Activated CD4-positive, alpha-beta memory T cell treated with anti-CD3 and anti-CD28 coated beads for 36 hours (primary cell): ENCODE data around the gene HSPA14. TPM values are rescaled to one million over a fixed set of nuclear protein-coding genes. Genes with fewer than 3 reads are reported as not detected.
"Not testable (repeated sequence)": the region's sequence is repeated elsewhere in the genome, so short reads cannot be mapped to it uniquely, and the experiment has no call there.

Source experiments
- CTCF ChIA-PET: fragments of 350-600 bp; sonication (Branson Sonifier 250); formaldehyde crosslinking; loops from one replicate; lab custom pipeline; 2021; ENCODE audit warnings: antibody characterized with exemption, inconsistent platforms; lab: Charles Lee
- POLR2A ChIA-PET: fragments of 350-600 bp; sonication (Branson Sonifier 250); formaldehyde crosslinking; loops from one replicate; lab custom pipeline; 2021; ENCODE audit warnings: antibody characterized with exemption; lab: Charles Lee
- DNase-seq: peaks from one replicate; pipeline ENCODE4 v3.0.0-alpha.2; 2020
- H3K27ac Mint-ChIP-seq: one replicate; pipeline ENCODE4 v1.8.0; 2021; ENCODE audit warnings: mixed read lengths
- H3K27me3 Mint-ChIP-seq: one replicate; pipeline ENCODE4 v1.8.0; 2021; ENCODE audit warnings: mixed read lengths
- H3K36me3 Mint-ChIP-seq: one replicate; pipeline ENCODE4 v1.8.0; 2021; ENCODE audit warnings: mixed read lengths
- H3K4me1 Mint-ChIP-seq: one replicate; pipeline ENCODE4 v1.8.0; 2021; ENCODE audit warnings: low read depth, mixed read lengths
- H3K4me3 Mint-ChIP-seq: one replicate; pipeline ENCODE4 v1.8.0; 2021; ENCODE audit warnings: mild to moderate bottlenecking, mixed read lengths
- H3K9me3 Mint-ChIP-seq: one replicate; pipeline ENCODE4 v1.8.0; 2021; ENCODE audit warnings: mixed read lengths
- intact Hi-C: fragments of 100-400 bp; cut with micrococcal nuclease; formaldehyde crosslinking; loops from one replicate; pipeline ENCODE4 v1.15.1; 2023
- total RNA-seq, 2 experiments: library from RNA; stranded (reverse); gene quantifications; one replicate each; pipeline ENCODE4 v1.2.3, GENCODE V29; 2021

The HSPA14 gene
- total RNA-seq, 2 experiments from 2014 or later = 31.1 to 31.2 TPM

DNA sequence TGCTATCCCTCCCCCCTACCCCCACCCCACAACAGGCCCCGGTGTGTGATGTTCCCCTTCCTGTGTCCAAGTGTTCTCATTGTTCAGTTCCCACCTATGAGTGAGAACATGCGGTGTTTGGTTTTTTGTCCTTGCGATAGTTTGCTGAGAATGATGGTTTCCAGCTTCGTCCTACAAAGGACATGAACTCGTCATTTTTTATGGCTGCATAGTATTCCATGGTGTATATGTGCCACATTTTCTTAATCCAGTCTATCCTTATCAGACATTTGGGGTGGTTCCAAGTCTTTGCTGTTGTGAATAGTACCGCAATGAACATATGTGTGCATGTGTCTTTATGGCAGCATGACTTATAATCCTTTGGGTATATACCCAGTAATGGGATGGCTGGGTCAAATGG lies 26.4 kb downstream of the HSPA14 start:
- H3K9me3 Mint-ChIP-seq, CTCF ChIA-PET, DNase-seq, POLR2A ChIA-PET, intact Hi-C loops, H3K27ac Mint-ChIP-seq, H3K4me1 Mint-ChIP-seq, H3K4me3 Mint-ChIP-seq, H3K27me3 Mint-ChIP-seq: not testable (repeated sequence)
- peaks cover 33% of the 10 kb centered on the region for H3K36me3 Mint-ChIP-seq

DNA sequence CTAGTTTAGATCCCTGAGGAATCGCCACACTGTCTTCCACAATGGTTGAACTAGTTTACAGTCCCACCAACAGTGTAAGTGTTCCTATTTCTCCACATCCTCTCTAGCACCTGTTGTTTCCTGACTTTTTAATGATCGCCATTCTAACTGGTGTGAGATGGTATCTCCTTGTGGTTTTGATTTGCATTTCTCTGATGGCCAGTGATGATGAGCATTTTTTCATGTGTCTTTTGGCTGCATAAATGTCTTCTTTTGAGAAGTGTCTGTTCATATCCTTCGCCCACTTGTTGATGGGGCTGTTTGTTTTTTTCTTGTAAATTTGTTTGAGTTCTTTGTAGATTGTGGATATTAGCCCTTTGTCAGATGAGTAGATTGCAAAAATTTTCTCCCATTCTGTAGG lies 26.8 kb downstream of the HSPA14 start:
- H3K27ac Mint-ChIP-seq, H3K4me3 Mint-ChIP-seq, DNase-seq, H3K9me3 Mint-ChIP-seq, CTCF ChIA-PET, intact Hi-C loops, POLR2A ChIA-PET, H3K27me3 Mint-ChIP-seq, H3K4me1 Mint-ChIP-seq: not testable (repeated sequence)
- peaks cover 36% of the 10 kb centered on the region for H3K36me3 Mint-ChIP-seq

DNA sequence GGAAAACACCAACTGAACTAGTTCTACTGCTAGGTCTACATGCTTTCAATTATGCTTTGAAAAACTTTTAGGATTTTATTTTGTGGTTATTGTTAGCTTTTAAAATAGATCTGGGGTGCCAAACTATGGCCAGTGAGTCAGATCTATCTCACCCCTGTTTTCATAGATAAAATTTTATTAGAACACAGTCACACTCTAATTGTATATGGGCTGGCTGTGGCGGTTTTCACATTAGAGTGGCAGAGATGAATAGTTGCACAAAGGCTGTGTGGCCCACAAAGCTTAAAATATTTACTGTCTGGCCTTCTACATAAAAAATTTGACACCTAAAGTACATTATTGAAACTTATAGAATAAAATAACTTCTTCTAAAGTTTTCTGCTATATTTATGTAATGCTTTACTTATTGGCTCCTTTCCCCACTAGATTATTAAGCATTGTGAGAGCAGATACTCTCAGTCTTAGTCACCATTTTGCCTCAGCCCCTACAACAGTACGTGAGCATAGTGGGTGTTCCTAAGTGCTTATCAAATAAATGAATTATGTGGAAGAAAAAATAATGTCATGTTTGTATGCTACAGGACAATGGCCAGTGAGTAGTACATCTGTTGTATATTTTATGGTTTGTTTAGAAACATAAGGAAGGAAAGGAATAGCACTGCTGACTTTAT lies 35.1 kb downstream of the HSPA14 start:
- no peak overlapping the region for H3K27ac Mint-ChIP-seq
- POLR2A ChIA-PET = no interaction called here
- no peak overlapping the region for H3K4me3 Mint-ChIP-seq
- intact Hi-C loops = no loop called here
- no peaks in the 10 kb centered on the region for H3K27me3 Mint-ChIP-seq
- no peak for DNase-seq
- no peaks in the 10 kb centered on the region for H3K9me3 Mint-ChIP-seq
- CTCF ChIA-PET = no interaction called here
- H3K36me3 Mint-ChIP-seq = peaks cover 12% of the 10 kb centered on the region
- peaks cover 25% of the 10 kb centered on the region for H3K4me1 Mint-ChIP-seq

DNA sequence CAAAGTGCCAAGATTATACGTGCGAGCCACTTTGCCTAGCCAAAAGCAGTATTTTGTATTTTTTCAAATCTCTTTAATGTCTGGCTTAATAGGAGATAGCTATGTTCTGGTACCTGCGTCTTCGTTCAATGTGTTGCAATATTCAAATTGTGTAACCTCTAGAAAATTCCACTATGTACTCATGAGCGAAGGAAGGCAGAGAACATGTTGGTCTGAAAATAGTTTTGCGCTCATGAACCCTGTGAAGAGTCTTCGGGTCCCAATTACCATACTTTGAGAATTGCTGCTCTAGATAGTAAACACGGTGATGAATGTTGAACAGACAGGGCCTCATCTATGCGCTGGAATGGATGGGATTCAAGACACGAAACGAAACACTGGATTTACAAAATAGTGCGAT lies 37.8 kb downstream of the HSPA14 start:
- Mint-ChIP-seq H3K4me3 (no peak overlapping the region), H3K36me3 (peaks cover 2% of the 10 kb centered on the region), H3K4me1 (peaks cover 35% of the 10 kb centered on the region), H3K27me3 (no peaks in the 10 kb centered on the region), H3K27ac (no peak overlapping the region), H3K9me3 (no peaks in the 10 kb centered on the region)
- ChIA-PET CTCF (interaction anchor here (0.9 kb wide), 1 partner anchor 30 kb away, joined by 3 read pairs; no protein-coding TSS in a partner anchor), POLR2A (no interaction called here)
- intact Hi-C loops = loop anchor here (5.0 kb wide), 5 partner anchors 96 to 489 kb away; no protein-coding TSS in a partner anchor
- DNase-seq = no peak

DNA sequence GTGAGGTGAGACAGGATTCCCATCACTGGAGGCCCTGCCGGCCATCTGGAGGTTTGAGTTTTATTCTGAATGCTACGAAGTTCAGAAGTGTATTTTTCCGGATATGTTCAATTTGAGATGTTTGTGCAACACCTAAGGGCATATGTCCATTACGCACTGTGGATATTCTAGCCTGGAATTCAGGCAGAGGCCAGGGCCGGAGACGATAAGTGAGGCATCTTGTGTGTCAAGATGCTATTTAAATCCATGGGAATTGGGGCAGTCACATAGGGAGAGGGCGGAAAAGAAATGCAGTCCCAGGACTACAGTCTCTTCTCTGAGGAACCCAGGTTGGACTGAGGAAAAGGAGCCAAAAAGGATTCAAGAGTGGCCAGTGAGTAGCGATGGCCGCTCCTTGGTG lies 38.7 kb downstream of the HSPA14 start:
- ChIA-PET POLR2A (interaction anchor here (2.0 to 2.4 kb wide), 2 partner anchors 34 to 77 kb away, joined by 6 to 14 read pairs; partner anchors contain the start of gene DCLRE1C), CTCF (interaction anchor here (0.8 to 1.5 kb wide), 2 partner anchors 26 to 95 kb away, joined by 3 to 5 read pairs; no protein-coding TSS in a partner anchor)
- no peak overlapping the region for H3K27ac Mint-ChIP-seq
- no peaks in the 10 kb centered on the region for H3K27me3 Mint-ChIP-seq
- H3K9me3 Mint-ChIP-seq = no peaks in the 10 kb centered on the region
- H3K36me3 Mint-ChIP-seq = peaks cover 2% of the 10 kb centered on the region
- peak overlapping the region; percentile 28 for H3K4me3 Mint-ChIP-seq
- H3K4me1 Mint-ChIP-seq = peaks cover 38% of the 10 kb centered on the region
- DNase-seq = no peak
- intact Hi-C loops = loop anchor here (5.0 kb wide), 5 partner anchors 96 to 489 kb away; no protein-coding TSS in a partner anchor

DNA sequence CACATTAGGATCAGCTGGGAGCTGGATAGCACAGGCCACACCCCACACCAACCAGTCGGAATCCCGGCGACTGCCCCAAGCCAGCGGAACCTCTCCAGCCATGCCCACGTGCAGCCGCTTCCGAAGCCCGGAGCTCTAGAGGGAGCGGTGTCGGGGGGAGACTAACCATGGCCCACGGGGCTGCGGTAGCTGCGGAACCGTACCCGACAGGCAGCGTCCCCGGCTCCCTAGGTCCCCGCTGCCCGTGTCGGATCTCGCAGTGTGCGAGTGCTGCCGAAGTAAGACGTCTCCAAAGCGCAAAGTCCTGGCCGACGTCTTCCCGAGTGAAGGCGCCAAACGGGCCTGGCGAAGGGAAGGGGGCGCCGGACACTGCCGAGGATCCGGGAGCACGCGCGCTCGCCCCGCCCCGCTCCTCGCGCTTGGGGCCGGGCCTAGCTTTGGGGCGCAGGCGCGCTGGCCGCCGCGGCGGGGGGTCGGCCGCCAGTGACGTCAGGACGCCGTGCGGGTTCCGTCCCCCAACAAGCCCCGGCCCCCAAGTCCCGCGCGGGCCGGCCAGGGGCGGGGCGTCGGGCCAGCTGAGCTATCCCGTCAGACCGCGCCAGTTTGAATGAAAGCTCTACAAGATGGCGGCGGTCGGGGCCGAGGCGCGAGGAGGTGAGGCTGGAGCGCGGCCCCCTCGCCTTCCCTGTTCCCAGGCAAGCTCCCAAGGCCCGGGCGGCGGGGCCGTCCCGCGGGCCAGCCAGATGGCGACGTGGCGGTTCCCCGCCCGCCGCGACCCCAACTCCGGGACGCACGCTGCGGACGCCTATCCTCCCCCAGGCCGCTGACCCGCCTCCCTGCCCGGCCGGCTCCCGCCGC lies 40.4 kb downstream of the HSPA14 start, which contains the start of gene SUV39H2:
Gene SUV39H2, plus strand, starts transcription at position 601 of the 858 bp plus-strand sequence. Its CDS starts 23 bp downstream, at position 624.
- Mint-ChIP-seq H3K4me3 (peak within 1 kb of the TSS; percentile 94), H3K36me3 (peaks cover 13% of the 10 kb centered on the region), H3K4me1 (peaks cover 41% of the 10 kb centered on the region), H3K27me3 (no peaks in the 10 kb centered on the region), H3K9me3 (no peaks in the 10 kb centered on the region), H3K27ac (peak within 1 kb of the TSS; percentile 80)
- ChIA-PET POLR2A (interaction anchor here (0.6 to 4.4 kb wide), 10 partner anchors 25 to 693 kb away, joined by 3 to 29 read pairs (median 6); partner anchors contain the start of genes CDNF, DCLRE1C, HSPA14 and MSANTD7), CTCF (interaction anchor here (0.6 to 2.3 kb wide), 8 partner anchors 11 to 335 kb away, joined by 3 to 12 read pairs (median 4); partner anchors contain the start of genes CDNF, HSPA14 and MSANTD7)
- intact Hi-C loops = loop anchor here (1.0 to 5.0 kb wide), 11 partner anchors 40 to 693 kb away; partner anchors contain the start of genes CDNF, DCLRE1C, HSPA14 and MSANTD7
- peak; percentile 96 for DNase-seq

DNA sequence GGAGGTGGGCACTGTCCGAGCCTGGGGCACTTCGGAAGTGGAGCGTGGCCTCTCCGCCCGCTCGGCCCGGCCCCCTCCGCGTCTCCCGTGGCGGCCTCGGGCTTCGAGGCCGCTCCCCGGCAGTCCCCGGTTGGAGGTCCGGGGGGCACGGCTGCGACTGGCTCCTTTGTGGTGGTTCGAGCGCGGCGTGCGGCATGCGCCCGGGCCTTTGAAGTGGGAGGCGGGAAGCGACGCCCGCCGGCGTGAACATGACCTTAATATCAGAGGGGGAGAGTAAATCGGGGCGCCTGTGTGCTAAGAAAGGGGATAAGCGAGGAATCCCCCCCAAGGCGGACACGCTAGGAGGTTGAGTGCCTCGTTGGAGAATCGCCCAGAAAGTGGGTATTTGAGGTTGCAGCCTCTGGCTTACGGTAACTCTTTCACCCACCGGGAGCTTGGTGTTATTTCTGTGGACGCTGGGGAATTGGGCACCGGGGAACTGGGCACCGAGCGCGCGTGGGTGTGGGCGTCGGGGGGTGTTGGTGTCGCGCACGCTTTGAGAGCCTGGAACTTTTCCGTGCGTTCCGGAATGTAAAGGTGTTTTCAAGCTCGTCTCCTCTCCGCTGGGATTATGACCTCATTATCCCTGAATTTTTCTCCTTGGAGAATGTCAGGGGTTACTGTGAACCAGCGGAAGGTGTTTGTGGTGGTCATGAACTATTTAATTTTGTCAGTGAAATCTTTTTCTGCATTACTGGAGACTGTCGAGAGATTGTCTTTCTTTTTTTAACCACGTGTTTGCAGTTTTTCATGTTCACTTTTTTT lies 41.2 kb downstream of the HSPA14 start:
- Mint-ChIP-seq H3K4me3 (peak overlapping the region; percentile 86), H3K9me3 (no peaks in the 10 kb centered on the region), H3K27me3 (no peaks in the 10 kb centered on the region), H3K27ac (peak overlapping the region; percentile 66), H3K4me1 (peaks cover 40% of the 10 kb centered on the region), H3K36me3 (peaks cover 17% of the 10 kb centered on the region)
- intact Hi-C loops = loop anchor here (2.0 to 5.0 kb wide), 6 partner anchors 93 to 492 kb away; no protein-coding TSS in a partner anchor
- CTCF ChIA-PET = interaction anchor here (0.6 to 2.3 kb wide), 5 partner anchors 9 to 336 kb away, joined by 3 to 12 read pairs (median 4); partner anchors contain the start of genes CDNF, HSPA14 and MSANTD7
- DNase-seq = peak; percentile 52
- POLR2A ChIA-PET = interaction anchor here (0.6 to 4.4 kb wide), 10 partner anchors 24 to 694 kb away, joined by 3 to 29 read pairs (median 6); partner anchors contain the start of genes CDNF, DCLRE1C, HSPA14 and MSANTD7

DNA sequence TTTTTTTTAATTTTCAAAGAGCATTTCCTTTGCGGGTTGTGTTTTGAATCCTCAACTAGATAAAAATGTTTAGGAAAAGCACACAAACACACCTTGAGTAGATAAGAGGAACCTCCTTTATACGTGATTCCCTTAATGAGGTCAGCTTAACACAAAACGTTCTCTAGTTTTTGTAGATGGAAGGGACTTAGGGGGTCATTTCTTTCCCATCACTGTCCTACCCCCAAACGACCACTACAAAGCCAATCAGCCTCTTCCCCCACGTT lies 41.8 kb downstream of the HSPA14 start:
- Mint-ChIP-seq H3K4me3 (peak overlapping the region; percentile 86), H3K27ac (no peak overlapping the region), H3K27me3 (no peaks in the 10 kb centered on the region), H3K4me1 (peaks cover 40% of the 10 kb centered on the region), H3K9me3 (no peaks in the 10 kb centered on the region), H3K36me3 (peaks cover 17% of the 10 kb centered on the region)
- ChIA-PET CTCF (interaction anchor here (1.1 to 2.3 kb wide), 2 partner anchors 10 to 23 kb away, joined by 3 to 5 read pairs; no protein-coding TSS in a partner anchor), POLR2A (interaction anchor here (0.6 to 4.4 kb wide), 5 partner anchors 23 to 695 kb away, joined by 3 to 29 read pairs (median 7); partner anchors contain the start of genes CDNF, HSPA14 and MSANTD7)
- no peak for DNase-seq
- intact Hi-C loops = loop anchor here (2.0 to 5.0 kb wide), 6 partner anchors 92 to 493 kb away; no protein-coding TSS in a partner anchor

DNA sequence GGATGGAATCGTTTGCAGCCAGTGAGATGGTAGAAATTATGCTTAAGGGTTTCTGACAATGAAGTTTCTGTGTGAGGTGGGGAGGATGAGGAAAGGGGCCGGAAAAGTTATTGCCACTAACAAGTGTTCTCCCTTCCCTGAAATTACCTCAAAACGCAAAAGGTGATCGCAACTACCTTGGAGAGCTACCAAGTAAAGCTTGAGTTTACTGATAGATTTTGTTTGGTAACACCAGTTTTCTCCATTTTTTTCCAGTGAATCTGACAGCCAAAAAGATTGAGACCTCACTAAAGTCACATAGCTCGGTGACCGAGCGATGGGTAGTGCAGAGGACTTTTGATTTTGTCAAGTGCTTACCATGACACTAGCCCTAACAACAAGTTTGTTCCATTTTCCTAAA lies 42.1 kb downstream of the HSPA14 start:
- Mint-ChIP-seq H3K27ac (no peak overlapping the region), H3K9me3 (no peaks in the 10 kb centered on the region), H3K4me1 (peaks cover 40% of the 10 kb centered on the region), H3K36me3 (peaks cover 17% of the 10 kb centered on the region), H3K27me3 (no peaks in the 10 kb centered on the region), H3K4me3 (peak overlapping the region; percentile 86)
- ChIA-PET CTCF (interaction anchor here (1.1 to 2.3 kb wide), 2 partner anchors 10 to 23 kb away, joined by 3 to 5 read pairs; no protein-coding TSS in a partner anchor), POLR2A (interaction anchor here (1.5 to 4.4 kb wide), 3 partner anchors 23 to 43 kb away, joined by 5 to 29 read pairs (median 7); partner anchors contain the start of genes CDNF, HSPA14 and MSANTD7)
- DNase-seq = no peak
- intact Hi-C loops = no loop called here

DNA sequence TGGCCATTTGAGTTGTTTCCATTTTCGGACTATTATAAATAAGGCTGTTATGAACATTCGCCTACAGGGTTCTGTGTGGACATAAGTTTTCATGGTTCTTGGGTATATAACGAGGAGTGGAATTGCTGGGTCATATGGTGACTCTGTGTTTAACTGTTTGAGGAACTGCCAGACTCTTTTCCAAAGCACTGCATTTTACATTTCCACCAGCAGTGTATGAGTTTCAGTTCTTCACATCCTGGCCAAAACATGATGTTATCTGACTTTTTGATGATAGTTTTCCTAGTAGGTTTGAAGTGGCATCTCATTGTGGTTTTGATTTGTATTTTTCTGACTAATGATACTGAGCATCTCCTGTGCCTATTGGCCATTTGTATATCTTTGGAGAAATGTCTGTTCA lies 46.0 kb downstream of the HSPA14 start:
- POLR2A ChIA-PET = no interaction called here
- intact Hi-C loops = no loop called here

DNA sequence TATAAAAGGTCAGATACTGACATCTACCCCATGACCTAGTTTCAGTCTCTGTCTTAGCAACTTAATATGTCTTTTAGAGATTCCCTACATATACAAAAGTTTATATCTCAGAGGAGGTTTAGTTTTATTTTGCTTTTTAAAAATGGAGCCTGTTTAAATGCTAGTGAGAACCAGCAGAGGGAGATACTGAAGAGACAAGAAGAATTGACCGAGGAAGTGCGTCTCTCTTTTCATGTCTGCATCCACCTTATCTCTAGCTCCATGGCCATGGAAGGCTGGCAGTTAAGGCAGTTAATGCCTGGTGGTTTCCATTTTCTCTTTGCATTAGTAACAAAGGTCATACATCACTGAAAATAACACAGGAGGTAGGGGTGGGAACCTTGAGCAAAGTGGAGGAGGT lies 51.2 kb downstream of the HSPA14 start:
- H3K4me1 Mint-ChIP-seq = peaks cover 8% of the 10 kb centered on the region
- no peak for DNase-seq
- H3K27me3 Mint-ChIP-seq = no peaks in the 10 kb centered on the region
- no peaks in the 10 kb centered on the region for H3K36me3 Mint-ChIP-seq
- no peak overlapping the region for H3K4me3 Mint-ChIP-seq
- intact Hi-C loops = no loop called here
- no peak overlapping the region for H3K27ac Mint-ChIP-seq
- H3K9me3 Mint-ChIP-seq = no peaks in the 10 kb centered on the region
- CTCF ChIA-PET = interaction anchor here (0.8 to 1.4 kb wide), 3 partner anchors 9 to 353 kb away, joined by 3 to 5 read pairs (median 4); no protein-coding TSS in a partner anchor
- POLR2A ChIA-PET = no interaction called here

More for the DNA sequence above, 46.0 kb downstream of the HSPA14 start:
- no peaks in the 10 kb centered on the region for H3K9me3 Mint-ChIP-seq
- CTCF ChIA-PET = no interaction called here
- no peaks in the 10 kb centered on the region for H3K27me3 Mint-ChIP-seq
- peaks cover 23% of the 10 kb centered on the region for H3K4me1 Mint-ChIP-seq
- H3K27ac Mint-ChIP-seq = peak overlapping the region; percentile 36
- H3K4me3 Mint-ChIP-seq = no peak overlapping the region
- no peak for DNase-seq
- H3K36me3 Mint-ChIP-seq = peaks cover 17% of the 10 kb centered on the region
